ENCODE measurements around the gene ACTG1. TPM values are rescaled to one million over a fixed set of nuclear protein-coding genes. Genes with fewer than 3 reads are reported as not detected.
"Not testable (repeated sequence)": the region's sequence is repeated elsewhere in the genome, so short reads cannot be mapped to it uniquely, and the experiment has no call there.

Gene ACTG1
- total RNA-seq, 1 donor from 2014 or later, result 4,575 TPM

GRCh38 chr17:81533339-81534141, 20.9 kb upstream of the ACTG1 start:
- peak overlapping the region; percentile 4 for H3K27ac Mint-ChIP-seq (ENCODE audit: unreplicated experiment)
- H3K4me3 Mint-ChIP-seq (ENCODE audit: unreplicated experiment), result no peak overlapping the region
- H3K36me3 Mint-ChIP-seq (ENCODE audit: low read depth), result peaks cover 2% of the 10 kb centered on the region
- H3K27me3 Mint-ChIP-seq (ENCODE audit: low read depth), result no peaks in the 10 kb centered on the region
- no peak for DNase-seq (ENCODE audit: low spot score)
- H3K9me3 Mint-ChIP-seq (ENCODE audit: low read depth), result no peaks in the 10 kb centered on the region
- H3K4me1 Mint-ChIP-seq (ENCODE audit: low read depth), result peaks cover 7% of the 10 kb centered on the region
- TF ChIP-seq, protein P1, sequence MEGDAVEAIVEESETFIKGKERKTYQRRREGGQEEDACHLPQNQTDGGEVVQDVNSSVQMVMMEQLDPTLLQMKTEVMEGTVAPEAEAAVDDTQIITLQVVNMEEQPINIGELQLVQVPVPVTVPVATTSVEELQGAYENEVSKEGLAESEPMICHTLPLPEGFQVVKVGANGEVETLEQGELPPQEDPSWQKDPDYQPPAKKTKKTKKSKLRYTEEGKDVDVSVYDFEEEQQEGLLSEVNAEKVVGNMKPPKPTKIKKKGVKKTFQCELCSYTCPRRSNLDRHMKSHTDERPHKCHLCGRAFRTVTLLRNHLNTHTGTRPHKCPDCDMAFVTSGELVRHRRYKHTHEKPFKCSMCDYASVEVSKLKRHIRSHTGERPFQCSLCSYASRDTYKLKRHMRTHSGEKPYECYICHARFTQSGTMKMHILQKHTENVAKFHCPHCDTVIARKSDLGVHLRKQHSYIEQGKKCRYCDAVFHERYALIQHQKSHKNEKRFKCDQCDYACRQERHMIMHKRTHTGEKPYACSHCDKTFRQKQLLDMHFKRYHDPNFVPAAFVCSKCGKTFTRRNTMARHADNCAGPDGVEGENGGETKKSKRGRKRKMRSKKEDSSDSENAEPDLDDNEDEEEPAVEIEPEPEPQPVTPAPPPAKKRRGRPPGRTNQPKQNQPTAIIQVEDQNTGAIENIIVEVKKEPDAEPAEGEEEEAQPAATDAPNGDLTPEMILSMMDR (IDR thresholded peaks at IDR 0.05), result no peak

DNA sequence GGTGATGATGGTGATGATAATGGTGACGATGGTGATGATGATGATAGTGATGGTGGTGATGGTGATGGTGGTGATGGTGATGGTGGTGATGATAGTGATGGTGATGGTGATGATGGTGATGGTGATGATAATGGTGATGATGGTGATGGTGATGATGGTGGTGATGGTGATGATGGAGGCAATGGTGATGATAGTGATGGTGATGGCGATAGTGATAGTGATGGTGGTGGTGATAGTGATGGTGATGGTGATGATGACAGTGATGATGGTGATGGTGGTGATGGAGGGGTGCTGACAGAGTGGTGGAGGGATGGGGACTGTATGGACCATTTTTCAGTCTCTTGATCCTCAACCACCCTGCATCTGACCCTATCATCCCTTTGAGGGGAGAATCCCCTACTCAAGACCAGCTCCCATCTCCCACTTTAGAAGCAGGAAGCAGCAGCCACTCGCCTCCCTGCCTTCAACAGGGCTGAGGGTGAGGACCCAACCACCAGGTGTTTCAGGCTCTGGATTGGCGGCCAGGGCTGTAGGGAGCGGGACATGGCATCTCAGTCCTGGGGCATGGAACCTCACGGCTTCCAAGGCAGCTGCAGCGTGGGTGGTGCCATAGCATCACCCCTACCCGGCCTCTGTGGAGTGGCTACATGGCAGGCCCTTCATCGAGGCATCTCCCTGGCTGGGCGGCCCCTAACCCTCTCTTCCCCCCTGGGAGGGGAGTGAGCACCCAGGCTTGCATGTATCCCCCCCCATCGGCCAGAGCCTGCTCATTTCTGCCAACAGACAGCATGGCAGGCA, 20.1 kb upstream of the ACTG1 start:
- Mint-ChIP-seq H3K36me3 (ENCODE audit: low read depth) (no peaks in the 10 kb centered on the region), H3K27me3 (ENCODE audit: low read depth) (no peaks in the 10 kb centered on the region), H3K4me3 (ENCODE audit: unreplicated experiment) (no peak overlapping the region), H3K27ac (ENCODE audit: unreplicated experiment) (no peak overlapping the region), H3K9me3 (ENCODE audit: low read depth) (no peaks in the 10 kb centered on the region), H3K4me1 (ENCODE audit: low read depth) (peaks cover 6% of the 10 kb centered on the region)
- TF ChIP-seq, protein P1 (IDR thresholded peaks at IDR 0.05), result no peak
- DNase-seq (ENCODE audit: low spot score), result no peak

GRCh38 chr17:81531998-81532404, 19.4 kb upstream of the ACTG1 start:
- DNase-seq (ENCODE audit: low spot score); H3K4me1 Mint-ChIP-seq (ENCODE audit: low read depth); H3K9me3 Mint-ChIP-seq (ENCODE audit: low read depth); H3K27ac Mint-ChIP-seq (ENCODE audit: unreplicated experiment); H3K27me3 Mint-ChIP-seq (ENCODE audit: low read depth); H3K4me3 Mint-ChIP-seq (ENCODE audit: unreplicated experiment); H3K36me3 Mint-ChIP-seq (ENCODE audit: low read depth): not testable (repeated sequence)

- H3K4me1 Mint-ChIP-seq (ENCODE audit: low read depth); H3K27me3 Mint-ChIP-seq (ENCODE audit: low read depth); H3K36me3 Mint-ChIP-seq (ENCODE audit: low read depth); H3K27ac Mint-ChIP-seq (ENCODE audit: unreplicated experiment); H3K4me3 Mint-ChIP-seq (ENCODE audit: unreplicated experiment); H3K9me3 Mint-ChIP-seq (ENCODE audit: low read depth); DNase-seq (ENCODE audit: low spot score): not testable (repeated sequence)
Observed at GRCh38 chr17:81531013-81531412, 18.4 kb upstream of the ACTG1 start.

- TF ChIP-seq, protein P1 (IDR thresholded peaks at IDR 0.05), result no peak
- Mint-ChIP-seq H3K27me3 (ENCODE audit: low read depth) (no peaks in the 10 kb centered on the region), H3K27ac (ENCODE audit: unreplicated experiment) (peak overlapping the region; percentile 36), H3K9me3 (ENCODE audit: low read depth) (no peaks in the 10 kb centered on the region), H3K4me1 (ENCODE audit: low read depth) (peaks cover 7% of the 10 kb centered on the region), H3K36me3 (ENCODE audit: low read depth) (no peaks in the 10 kb centered on the region), H3K4me3 (ENCODE audit: unreplicated experiment) (no peak overlapping the region)
- DNase-seq (ENCODE audit: low spot score), result no peak
Observed at GRCh38 chr17:81529437-81529803, 16.8 kb upstream of the ACTG1 start.

- no peak overlapping the region for H3K4me3 Mint-ChIP-seq (ENCODE audit: unreplicated experiment)
- peaks cover 6% of the 10 kb centered on the region for H3K4me1 Mint-ChIP-seq (ENCODE audit: low read depth)
- no peaks in the 10 kb centered on the region for H3K9me3 Mint-ChIP-seq (ENCODE audit: low read depth)
- no peak for DNase-seq (ENCODE audit: low spot score)
- no peaks in the 10 kb centered on the region for H3K36me3 Mint-ChIP-seq (ENCODE audit: low read depth)
- H3K27me3 Mint-ChIP-seq (ENCODE audit: low read depth), result no peaks in the 10 kb centered on the region
- TF ChIP-seq, protein P1 (IDR thresholded peaks at IDR 0.05), result no peak
- H3K27ac Mint-ChIP-seq (ENCODE audit: unreplicated experiment), result peak overlapping the region; percentile 36
Observed at GRCh38 chr17:81528651-81529436, 16.2 kb upstream of the ACTG1 start.

Measured in chondrocyte (in vitro differentiated cells).